Measurements from ENCODE around the gene SH3RF3.

The SH3RF3 gene

DNA sequence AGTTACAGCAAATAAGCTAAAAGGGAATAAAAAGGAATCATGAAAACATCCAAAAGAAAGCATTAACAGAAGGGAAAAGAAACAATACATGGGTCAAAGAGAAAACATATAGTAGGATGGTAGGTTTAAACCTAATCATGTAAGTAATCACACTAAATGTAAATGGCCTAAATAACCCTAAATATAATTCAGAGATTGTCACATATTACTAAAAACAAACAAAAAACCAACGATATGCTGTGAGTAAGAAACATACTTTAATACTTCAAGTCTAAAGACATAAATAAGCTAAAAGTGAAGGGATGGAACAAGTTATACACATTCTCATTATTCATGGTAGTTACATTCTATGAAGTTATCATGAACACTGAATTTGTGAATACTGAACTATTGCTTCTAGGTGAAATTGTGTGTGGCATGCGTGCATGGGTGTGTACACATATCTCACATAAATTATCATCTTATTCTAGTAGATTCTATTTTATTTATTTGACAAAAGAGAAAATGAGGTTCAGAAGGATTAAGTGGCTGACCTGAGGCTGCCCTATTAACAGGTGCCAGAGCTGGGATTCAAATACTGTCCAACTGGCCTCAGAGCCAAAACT is 313.8 kb downstream of the SH3RF3 start:
- no peak for DNase-seq

DNA sequence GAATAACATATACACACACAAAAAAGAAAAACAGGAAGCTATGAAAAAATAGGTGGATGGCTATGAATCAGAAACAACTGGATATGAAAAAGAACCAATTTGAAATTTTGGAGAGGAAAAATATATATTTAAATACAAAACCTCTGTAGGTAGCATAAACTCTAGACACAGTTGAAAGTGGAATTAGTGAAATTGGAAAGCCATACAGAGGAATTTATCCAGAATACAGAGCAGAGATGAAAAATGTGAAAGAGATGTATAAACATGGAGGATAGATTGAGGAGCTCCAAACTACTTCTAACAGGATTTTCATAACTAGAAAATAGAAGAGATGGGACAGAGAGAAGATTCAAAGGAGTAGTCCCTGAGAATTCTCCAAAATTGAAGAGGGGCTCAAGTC is 315.9 kb downstream of the SH3RF3 start:
- DNase-seq, result no peak

DNA sequence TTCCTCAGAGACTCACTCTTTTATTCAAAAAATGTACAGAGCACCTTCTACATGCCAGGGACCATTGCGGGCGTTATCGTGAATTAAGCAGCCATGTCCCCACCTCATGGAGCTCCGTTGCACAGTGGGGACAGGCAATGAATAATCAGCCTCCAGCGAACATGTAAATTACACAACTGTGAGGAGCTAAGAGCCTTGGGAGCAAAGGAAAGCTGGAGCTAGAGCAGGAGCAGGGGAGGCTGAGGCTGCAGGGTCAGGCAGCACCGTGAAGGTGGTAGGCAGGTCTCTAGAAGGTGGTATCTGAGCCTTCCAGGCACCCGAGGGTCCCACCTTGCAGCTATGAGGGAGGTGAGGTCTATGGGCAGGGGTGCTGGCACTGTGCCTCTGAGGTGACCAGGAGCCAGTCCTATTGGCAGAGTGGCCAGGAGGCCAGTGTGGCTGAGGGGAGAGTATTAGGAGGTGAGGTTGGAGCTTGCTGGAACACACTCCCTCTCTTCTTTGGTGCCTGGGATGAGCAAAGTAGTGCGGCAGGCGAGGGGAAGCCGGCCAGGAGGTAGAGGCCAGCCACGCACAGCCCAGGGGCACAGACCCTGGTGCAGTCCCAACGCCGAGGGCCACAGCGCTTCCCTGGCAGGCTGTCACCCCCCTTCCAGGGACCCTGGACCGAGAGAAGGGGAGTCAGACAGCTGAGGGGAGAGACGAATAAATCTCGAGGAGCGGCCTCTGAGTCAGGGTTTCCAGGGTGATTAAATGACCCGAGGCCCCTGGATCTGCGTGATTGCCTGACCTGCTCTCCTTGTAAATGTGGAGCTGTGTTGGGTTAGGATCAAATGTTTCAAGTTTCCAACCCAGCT is 317.5 kb downstream of the SH3RF3 start:
- peak in 1 of 3 experiments; percentile 13 for DNase-seq

DNA sequence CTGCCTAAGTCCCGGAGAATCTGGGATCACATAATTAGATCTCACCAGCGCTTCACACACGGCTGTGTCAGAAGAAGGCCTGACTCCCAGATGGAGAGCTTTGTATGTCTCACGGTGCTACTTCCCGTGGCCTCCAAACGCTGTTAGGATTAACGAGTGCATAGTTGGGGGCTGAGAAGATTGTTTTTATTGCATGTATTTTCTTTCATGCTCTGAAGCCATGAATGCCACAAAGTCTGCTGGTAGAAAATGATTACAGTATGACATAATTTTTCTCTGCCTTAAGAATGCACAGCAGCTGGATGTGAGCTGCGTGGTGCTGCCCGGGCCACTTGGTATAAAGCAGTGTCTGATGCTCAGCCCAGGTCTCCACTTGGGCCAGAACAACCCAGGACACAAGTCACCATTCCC is 318.3 kb downstream of the SH3RF3 start:
- DNase-seq, result peak in 1 of 3 experiments; percentile 13

DNA sequence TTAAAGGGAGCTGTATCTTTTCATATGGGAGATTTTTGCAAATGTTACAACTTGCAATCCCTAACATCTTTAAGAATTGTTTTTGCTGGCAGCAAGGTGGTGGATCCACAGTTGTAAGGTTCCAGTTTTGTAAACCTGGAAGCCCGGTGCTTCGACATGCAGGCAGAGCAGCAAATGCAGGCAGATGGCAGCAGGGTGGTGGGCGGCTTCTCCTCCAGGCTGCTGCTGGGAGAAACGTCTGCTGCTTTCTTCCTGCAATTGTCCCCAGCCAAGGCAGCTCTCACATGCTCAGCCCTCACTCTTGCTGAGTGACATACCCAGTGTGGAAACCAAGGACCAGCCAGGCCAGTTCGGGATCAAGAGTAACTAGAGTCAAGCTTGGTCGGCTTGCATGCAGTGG is 318.8 kb downstream of the SH3RF3 start:
- no peak for DNase-seq

DNA sequence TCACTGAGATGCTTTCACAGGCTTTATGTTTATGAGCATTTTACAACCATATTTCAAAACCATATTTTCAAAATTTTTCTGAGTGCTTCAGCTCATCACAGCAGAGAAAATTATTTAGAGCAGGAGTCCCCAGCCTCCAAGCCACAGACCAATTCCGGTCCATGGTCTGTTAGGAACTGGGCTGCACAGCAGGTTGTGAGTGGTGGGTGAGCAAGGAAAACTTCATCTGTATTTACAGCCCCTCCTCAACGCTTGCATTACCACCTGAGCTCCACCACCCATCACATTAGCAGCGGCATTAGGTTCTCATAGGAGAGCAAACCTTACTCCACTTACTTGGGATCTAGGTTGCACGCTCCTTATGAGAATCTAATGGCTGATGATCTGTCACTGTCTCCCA is 319.2 kb downstream of the SH3RF3 start:
- no peak for DNase-seq

DNA sequence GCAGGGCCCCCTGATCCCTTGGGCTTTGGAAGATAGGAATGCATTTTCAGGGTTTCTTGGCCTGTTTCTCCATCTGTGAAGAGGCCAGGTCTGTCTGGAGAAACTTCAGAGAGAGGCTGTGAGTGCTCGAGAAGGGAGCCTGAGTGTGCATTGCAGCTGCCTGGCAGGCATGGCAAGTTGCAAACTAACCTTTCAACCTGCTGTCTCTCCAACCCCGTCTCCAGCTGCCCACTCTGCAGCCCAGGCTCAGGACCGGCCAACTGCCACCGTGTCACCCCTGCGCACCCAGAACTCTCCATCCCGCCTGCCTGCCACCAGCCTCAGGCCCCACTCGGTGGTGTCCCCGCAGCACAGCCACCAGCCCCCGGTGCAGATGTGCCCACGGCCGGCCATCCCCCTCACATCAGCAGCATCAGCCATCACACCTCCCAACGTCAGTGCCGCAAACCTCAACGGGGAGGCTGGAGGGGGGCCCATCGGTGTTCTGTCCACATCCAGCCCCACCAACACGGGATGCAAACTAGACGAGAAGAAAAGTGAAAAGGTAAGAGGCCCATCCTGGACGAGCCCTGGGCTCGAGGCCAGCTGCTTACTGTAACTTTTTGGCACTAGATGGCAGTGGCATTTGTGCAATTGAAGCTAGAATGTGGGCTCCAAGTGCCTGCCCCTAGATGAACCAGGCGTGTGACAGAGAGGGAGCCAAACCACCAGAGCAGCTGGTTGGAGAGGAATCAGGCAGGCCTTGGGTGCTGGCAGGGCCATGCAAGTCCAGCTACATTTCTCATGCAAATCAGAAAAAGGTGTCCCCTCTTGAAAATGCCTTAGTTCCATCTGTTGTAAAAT is 320.2 kb downstream of the SH3RF3 start:
- DNase-seq, result no peak

DNA sequence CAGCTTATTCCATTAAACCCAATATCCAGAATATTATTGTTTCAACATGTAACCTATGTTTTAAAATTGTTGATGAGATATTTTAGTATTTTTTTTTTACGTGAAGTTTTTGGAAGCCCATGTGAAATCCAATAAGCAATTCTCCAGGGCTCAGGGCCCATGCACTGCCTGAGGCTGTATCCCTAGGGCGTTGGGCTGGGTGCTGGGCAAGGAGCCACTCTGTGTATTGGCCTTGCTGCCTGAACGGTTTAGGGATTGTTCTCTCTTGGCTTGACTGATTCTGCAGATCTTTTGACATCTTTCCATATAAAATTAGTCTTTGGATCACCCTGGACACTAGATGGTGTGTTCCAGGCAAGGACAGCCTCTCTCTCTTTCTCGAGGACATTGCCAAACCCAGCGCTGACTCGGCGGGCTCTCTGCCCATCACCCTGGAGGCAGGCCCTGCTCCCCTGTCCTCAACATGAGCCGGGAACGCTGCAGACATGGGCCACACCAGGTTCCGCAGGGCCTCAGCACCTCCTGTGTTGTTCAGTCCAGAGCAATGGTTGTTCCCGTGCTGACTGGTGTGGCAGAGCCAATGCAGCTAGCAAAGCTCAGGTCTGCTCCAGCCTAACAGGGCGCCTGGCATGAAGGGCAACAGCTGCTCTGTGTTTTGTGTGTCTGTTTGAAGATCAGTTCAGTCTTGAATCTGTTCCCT is 321.7 kb downstream of the SH3RF3 start:
- DNase-seq, result no peak

DNA sequence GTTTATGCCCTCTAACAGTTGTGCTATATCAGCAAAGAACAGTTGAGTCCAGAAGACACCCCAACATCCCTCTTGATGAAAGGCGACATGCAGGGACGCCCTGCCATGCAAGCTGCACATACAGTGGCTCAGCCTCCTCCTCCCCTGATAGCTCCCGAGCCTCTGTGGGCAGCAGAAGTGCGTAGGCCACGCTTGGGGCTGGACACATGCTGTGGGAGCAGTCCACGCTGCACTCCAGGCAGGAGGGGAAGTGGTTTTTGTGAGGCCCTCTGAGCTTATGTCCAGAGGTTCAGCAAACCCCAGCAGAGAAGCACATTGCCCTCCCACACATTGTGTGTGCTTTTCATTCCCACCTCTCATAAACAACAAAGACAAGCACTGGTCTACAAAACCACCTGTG is 322.7 kb downstream of the SH3RF3 start:
- no peak for DNase-seq

DNA sequence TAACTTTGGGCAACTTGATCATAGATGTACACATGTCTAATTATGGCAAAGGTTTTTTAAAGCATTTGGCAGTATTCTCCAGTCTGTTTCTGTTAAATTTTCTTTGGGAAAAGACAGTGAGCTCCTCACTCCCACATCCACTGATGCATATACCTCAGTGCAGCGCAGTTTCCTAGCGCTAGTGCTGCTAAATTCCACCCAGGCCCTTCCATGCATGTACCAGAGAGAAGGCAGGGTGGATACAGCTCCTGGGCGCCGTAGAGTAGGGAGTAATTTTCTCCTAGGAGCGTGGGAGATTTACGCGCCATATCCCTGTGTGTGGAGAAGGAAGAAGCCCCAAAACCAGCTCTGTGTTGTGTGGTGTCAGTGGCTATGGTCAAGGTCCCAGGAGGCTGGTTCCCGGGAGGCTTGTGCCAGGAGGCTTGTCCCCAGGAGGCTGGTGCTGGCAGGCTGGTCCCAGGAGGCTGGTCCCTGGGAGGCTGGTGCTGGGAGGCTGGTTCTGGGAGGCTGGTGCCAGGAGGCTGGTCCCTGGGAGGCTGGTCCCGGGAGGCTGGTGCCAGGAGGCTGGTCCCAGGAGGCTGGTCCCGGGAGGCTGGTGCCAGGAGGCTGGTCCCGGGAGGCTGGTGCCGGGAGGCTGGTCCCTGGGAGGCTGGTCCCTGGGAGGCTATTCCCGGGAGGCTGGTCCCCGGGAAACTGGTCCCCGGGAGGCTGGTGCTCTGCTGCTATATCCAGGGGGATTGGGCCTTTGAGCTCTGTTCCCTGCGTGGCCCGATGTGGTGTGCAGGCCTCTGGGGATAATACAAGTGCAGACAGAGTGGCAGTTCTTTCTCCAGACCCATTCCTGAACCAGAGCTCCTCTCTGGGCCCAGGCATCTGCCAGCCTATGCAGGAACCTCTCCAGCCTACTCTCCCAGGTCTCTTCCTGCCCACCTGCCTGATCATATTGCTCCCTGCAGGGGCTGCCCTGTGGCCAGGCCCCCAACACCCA is 323.6 kb downstream of the SH3RF3 start:
- DNase-seq, result no peak

DNA sequence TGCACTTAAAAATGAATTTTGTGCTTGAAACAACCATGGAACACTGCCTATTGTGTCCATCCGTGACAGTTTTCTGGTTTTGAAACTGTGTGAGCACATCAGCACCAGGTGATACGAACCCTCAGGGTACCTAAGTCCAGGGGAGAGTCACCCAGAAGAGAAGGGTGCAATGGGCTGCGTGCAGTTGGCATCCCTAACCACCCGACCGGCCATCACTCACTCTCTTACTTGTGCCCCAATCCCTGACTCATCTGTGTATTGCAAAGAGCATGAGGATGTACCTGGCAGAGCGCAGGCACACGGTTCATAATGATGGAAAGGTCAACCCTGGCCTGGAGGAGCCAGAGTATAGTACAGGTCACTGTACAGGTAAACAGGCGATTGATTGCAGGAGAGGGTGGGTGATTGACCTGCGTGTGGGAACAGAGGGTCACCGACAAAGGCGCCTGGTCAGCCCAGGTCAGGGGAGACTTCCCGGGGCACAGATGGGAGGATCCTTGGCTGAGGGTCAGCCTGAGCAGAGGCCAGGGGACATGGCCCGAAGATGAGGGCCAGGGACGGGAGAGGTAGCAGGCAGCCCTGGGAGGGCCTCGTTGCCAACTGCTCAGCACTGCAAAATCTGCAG is 324.5 kb downstream of the SH3RF3 start:
- DNase-seq, result no peak

DNA sequence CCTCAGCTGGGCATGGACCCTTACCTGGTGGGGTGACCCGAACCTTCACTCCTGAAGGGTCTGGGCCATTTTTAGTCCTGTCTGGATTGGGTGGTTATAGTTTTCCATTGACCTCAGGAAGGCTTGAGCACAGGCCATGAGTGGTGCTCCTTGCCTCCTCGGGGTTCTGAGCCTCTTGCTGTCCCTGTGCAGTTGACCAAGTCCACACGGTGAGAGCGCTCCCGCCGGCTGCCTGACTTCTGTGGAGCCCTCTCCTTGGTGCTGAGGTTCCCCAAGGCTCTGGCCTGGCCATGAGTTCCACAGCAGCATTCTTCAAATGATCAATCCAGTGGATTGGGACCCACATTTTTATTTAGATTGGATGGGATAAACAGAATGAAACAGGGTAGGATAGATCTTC is 325.3 kb downstream of the SH3RF3 start:
- no peak for DNase-seq

DNA sequence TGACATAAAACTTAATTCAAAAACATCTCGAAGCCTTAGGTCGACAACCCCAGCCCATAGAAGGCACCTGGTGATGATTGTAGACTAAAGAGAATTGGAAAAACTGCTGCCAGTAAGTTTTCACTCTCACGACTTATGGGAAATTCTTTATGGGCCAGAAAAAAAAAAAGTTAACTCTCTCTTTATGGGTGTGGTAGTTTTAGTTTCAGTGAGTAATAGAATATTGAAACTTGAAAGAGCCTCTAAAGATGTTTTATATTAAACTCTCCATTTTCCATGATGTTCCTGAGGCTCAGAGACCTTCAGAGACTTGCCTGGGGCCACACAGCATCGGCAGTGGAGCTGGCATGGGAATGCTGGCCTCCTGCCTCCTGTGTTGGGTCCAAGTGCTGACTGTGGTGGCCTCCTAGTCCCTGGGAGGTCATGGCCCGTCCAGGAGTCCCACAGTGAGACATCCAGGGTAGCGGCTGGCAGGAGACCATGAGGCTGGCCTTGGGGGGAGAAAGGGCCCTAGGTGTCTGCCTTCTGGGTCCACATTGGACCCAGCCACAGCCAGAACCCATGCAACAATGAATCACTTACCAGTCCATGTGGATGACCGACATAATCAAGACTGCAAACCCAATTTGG is 325.9 kb downstream of the SH3RF3 start:
- no peak for DNase-seq

DNA sequence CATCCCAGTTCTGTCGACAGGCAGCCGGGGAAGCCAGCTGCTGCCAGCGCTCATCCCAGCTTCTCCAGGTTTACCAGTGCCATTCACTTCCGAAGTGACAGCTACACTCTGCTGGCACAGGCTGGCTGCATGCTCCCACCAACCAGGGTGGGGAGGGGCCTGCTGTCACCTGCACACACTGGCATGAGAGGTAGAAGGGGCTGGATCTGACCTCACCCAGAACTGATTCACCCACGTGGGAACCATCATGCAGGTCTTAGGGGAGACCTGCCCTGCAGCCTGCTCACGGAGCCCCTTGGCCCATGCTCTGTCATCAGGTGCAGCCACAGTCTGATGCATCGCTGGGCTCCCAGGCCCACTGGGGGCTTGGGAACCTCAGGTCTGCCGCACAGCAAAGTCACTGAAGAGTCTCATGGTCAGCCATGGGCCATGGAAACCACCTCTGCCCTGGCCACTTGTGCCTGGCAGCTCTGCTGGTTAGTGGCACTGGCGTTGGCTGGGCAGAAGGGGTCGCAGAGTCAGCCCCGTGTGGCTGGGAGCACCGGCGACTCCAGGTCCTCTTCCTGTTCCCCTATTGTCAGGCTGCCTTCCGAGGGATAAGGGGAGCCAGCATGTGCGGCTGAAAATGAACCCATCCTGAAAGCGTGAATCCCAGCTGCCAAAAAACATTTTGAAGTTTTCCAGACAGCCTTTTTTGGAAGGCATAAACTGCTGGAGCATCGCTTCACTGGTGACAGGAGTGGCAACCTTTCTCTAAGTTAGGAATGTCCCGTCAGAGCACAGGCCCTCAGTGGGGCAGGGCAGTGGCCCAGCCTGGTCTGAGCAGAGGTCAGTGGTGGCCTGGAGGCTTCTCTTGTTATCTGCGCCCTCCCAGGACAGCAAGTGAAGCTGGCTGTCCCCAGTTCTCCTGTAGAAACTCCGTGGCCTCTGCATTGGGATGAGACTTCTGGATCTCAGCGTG is 327.0 kb downstream of the SH3RF3 start:
- no peak for DNase-seq

DNA sequence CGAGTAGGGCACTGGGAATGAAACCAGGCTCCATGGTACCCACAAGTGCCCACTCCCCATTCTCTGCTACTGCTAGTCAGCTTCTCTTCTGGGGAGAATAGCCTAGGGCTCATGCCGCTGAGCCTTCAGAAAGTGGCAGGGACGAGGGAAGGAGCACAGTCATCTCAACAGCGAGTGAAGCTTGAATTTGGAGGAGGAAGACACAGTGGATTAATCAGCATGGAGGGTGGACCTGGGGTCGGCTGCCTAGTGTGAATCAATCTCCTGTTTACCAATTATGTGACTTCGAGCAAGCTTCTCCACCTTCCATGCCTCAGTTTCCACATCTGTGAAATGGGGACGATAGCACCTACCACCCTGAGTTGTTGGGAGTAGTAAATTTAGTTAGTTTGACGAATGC is 327.8 kb downstream of the SH3RF3 start:
- no peak for DNase-seq

DNA sequence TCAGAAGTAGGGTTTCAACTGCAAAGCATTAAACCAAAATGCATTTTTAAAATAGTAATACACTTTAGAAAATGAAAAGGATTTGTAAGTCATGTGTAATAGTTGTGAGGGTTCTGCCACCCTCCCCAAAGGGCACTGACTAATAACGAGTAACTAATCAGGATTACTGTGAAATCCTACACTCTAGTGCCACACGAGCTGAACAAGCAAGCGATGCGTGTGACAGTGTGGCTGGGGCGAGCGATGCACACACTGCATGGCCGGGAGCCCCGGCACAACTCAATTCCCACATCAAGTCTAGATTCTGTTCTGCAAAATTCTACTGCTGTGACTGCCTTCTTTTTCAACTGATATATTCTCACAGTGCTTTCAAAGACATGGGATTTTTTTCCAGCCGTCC is 328.4 kb downstream of the SH3RF3 start:
- DNase-seq, result no peak

DNA sequence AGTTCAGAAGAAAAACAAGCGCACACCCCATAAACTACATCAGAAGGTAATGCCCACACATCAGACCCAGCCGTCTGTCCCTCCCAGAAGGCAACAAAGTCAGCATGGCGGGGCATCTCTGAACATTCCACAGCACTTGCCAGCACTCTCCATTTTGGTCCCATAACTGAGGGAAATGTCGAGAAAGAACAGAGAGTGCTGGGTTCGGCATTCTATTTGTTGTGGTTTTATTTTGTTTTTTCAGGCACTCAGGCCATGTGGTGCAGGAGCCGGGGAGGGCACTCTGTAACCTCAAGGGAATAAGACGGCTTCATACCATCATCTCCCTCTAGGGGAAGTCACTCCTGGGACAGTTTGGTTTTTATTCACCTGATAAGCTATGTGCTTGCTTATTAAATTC is 328.8 kb downstream of the SH3RF3 start:
- DNase-seq, result no peak

DNA sequence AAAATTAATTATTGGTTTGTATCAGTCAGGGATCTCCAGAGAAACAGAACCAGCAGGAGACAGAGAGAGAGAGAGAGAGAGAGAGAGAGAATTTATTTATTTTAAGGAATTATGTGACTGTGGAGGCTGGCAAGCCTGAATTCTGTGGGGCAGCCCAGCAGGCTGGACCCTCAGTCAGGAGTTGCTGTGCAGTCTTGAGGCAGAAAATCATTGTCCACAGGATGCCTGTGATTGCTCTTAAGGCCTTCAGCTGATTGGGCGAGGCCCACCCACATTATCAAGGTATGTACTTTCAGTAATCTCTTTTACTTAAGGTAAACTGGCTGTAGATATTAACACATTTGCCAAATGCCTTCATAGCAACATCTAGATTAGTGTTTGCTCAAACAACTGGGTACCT is 329.5 kb downstream of the SH3RF3 start:
- no peak for DNase-seq

DNA sequence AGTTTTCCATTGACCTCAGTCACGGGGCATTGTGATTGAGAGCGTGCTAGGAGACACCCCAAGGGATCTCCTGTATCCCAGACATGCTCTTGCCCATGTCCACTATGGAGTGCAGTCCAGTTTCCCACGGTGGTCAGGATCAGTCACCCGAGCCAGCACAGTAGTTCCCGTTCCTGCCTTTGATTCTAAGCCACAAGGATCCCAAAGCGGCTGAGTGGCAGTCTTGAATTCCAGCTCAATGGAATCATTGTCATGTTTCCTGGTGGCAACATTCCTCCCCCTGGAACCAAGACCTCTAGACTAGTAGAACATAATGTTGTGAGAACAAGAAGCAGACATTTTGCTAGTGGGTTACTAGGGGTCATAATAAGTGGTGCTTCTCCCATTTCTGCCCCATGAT is 330.5 kb downstream of the SH3RF3 start:
- DNase-seq, result no peak

Data from NCI-H1417 (cell line).